ENCODE measurements around the gene ALAS1. TPM values are rescaled to one million over a fixed set of nuclear protein-coding genes. Genes with fewer than 3 reads are reported as not detected.

ALAS1 gene
- total and polyA plus RNA-seq, 2 donors (not counting 3 experiments of a cell fraction or from before 2014, with no cell fraction given), result 45.1 to 72.1 TPM

DNA sequence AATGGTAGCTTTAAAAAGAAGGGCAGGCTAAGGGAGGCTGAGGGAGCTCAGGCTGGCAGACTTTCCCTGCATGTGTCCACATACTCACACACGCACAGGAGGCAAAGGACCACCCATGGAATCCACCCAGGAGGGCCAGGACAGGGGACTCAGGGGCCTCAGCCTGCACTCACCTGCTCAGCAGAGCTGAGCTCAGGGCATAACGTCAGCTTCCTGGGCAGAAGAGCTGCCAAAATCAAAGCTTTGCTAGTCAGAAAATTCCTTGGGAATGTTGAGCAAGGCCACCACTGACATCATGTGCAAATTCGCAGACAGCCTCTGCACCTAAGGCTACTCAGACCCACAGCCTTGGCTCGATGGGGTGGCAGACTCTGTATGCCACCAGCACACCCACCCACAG, 16.4 kb upstream of the ALAS1 start:
- ChIA-PET POLR2A (no interaction called here), CTCF (interaction anchor here (1.1 to 2.2 kb wide), 2 partner anchors 15 to 178 kb away, joined by 3 to 5 read pairs; no protein-coding TSS in a partner anchor)
- H3K9me3 ChIP-seq (replicated peaks; ENCODE audit: control insufficient read depth, insufficient read depth, low read length), result no peaks in the 10 kb centered on the region
- H3K79me2 ChIP-seq (ENCODE audit: control insufficient read depth, insufficient read depth, low read length), result no peaks in the 10 kb centered on the region
- H3K4me1 ChIP-seq (ENCODE audit: control insufficient read depth, extremely low read depth, insufficient read depth, low read length), result no peaks in the 10 kb centered on the region
- H3K9me1 ChIP-seq (replicated peaks; ENCODE audit: control insufficient read depth, extremely low read depth, insufficient read depth, low read length), result no peaks in the 10 kb centered on the region
- DNase-seq (ENCODE audit: low read depth, low spot score), result no peak
- no peak for FAIRE-seq
- H3K4me2 ChIP-seq (ENCODE audit: insufficient read depth, low read length), result no peak overlapping the region
- intact Hi-C loops (cut with micrococcal nuclease), result no loop called here
- H3K36me3 ChIP-seq (ENCODE audit: control insufficient read depth in 2 of 2, extremely low read depth in 1 of 2, insufficient read depth in 2 of 2, low read length in 2 of 2), result no peaks in the 10 kb centered on the region
- BruUV-seq (replicated peaks), result no TSS peak
- dilution Hi-C loops (cut with MboI; ENCODE audit: extremely low pct_ligation_motif_present, low sequenced_read_pairs), result no loop called here
- H3K4me3 ChIP-seq (replicated peaks in 1 of 3; ENCODE audit: insufficient read depth in 1 of 3, low read depth in 1 of 3, low read length in 3 of 3), result no peak overlapping the region
- no peak for TF ChIP-seq GATA2 (IDR thresholded peaks at IDR 0.05; ENCODE audit: insufficient read depth, insufficient read length, low read depth, low read length)
- TF ChIP-seq MYC (IDR thresholded peaks at IDR 0.05; ENCODE audit: low read depth, low read length), result no peak
- TF ChIP-seq, protein P1, sequence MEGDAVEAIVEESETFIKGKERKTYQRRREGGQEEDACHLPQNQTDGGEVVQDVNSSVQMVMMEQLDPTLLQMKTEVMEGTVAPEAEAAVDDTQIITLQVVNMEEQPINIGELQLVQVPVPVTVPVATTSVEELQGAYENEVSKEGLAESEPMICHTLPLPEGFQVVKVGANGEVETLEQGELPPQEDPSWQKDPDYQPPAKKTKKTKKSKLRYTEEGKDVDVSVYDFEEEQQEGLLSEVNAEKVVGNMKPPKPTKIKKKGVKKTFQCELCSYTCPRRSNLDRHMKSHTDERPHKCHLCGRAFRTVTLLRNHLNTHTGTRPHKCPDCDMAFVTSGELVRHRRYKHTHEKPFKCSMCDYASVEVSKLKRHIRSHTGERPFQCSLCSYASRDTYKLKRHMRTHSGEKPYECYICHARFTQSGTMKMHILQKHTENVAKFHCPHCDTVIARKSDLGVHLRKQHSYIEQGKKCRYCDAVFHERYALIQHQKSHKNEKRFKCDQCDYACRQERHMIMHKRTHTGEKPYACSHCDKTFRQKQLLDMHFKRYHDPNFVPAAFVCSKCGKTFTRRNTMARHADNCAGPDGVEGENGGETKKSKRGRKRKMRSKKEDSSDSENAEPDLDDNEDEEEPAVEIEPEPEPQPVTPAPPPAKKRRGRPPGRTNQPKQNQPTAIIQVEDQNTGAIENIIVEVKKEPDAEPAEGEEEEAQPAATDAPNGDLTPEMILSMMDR (IDR thresholded peaks at IDR 0.05; ENCODE audit: extremely low read depth in 1 of 2, insufficient read depth in 1 of 2, low read depth in 1 of 2, low read length in 2 of 2), result no peak
- no peak for TF ChIP-seq JUN (IDR thresholded peaks at IDR 0.05; ENCODE audit: borderline replicate concordance, insufficient read depth, insufficient read length, low read depth)
- no peak for TF ChIP-seq POLR2AphosphoS5 (IDR thresholded peaks at IDR 0.05; ENCODE audit: insufficient read depth, low read depth, low read length)
- TF ChIP-seq EZH2 (IDR thresholded peaks at IDR 0.05; ENCODE audit: borderline replicate concordance, low read depth, low read length, severe bottlenecking), result no peak
- no peak for TF ChIP-seq FOS (IDR thresholded peaks at IDR 0.05; ENCODE audit: borderline replicate concordance, insufficient read depth, low read length)
- TF ChIP-seq, protein P2, sequence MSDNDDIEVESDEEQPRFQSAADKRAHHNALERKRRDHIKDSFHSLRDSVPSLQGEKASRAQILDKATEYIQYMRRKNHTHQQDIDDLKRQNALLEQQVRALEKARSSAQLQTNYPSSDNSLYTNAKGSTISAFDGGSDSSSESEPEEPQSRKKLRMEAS (IDR thresholded peaks at IDR 0.05; ENCODE audit: insufficient read depth, insufficient read length), result no peak
- no peak for TF ChIP-seq POLR2A (IDR thresholded peaks at IDR 0.05; ENCODE audit: low read depth, low read length)
- no peak overlapping the region for H3K27ac ChIP-seq (ENCODE audit: insufficient read depth, low read depth, low read length)
- H3K9ac ChIP-seq (replicated peaks; ENCODE audit: extremely low read depth, insufficient read depth, low read length), result no peak overlapping the region
- peaks cover 0 to 4% of the 10 kb centered on the region in 2 experiments for H3K27me3 ChIP-seq (ENCODE audit: control insufficient read depth in 2 of 2, insufficient read depth in 2 of 2, low read length in 2 of 2)
- no peak overlapping the region for H2AFZ ChIP-seq (ENCODE audit: low read depth, low read length)
- no peaks in the 10 kb centered on the region for H4K20me1 ChIP-seq (replicated peaks; ENCODE audit: control insufficient read depth, extremely low read depth, insufficient read depth, low read length)
